Ishikawa (cell line): ENCODE measurements around the gene C6.

Source experiments
- CEBPB ChIP-seq: IDR thresholded peaks from 2 replicates; pipeline ENCODE4 v1.6.1; 2012
- CREB1 ChIP-seq: IDR thresholded peaks from 2 replicates; pipeline ENCODE4 v1.6.1; 2012; ENCODE audit warnings: low read depth
- EGR1 ChIP-seq: IDR thresholded peaks from 2 replicates; pipeline ENCODE4 v1.6.1; 2012
- EP300 ChIP-seq: IDR thresholded peaks from 2 replicates; pipeline ENCODE4 v1.6.1; 2012; ENCODE audit warnings: borderline replicate concordance
- FOXM1 ChIP-seq: IDR thresholded peaks from 2 replicates; pipeline ENCODE4 v1.6.1; 2012; ENCODE audit warnings: low read depth, borderline replicate concordance
- NFIC ChIP-seq: IDR thresholded peaks from 2 replicates; pipeline ENCODE4 v1.6.1; 2012
- RAD21 ChIP-seq: IDR thresholded peaks from 2 replicates; pipeline ENCODE4 v1.6.1; 2012; ENCODE audit warnings: low read depth
- TAF1 ChIP-seq: IDR thresholded peaks from 2 replicates; pipeline ENCODE4 v1.6.1; 2012; ENCODE audit warnings: low read depth, mild to moderate bottlenecking
- TCF12 ChIP-seq: IDR thresholded peaks from 2 replicates; pipeline ENCODE4 v1.6.1; 2012; ENCODE audit warnings: low read depth
- TEAD4 ChIP-seq: IDR thresholded peaks from 2 replicates; pipeline ENCODE4 v1.6.1; 2012
- TF ChIP-seq, protein P1 (sequence below): IDR thresholded peaks from 2 replicates; pipeline ENCODE4 v1.6.1; 2012
- TF ChIP-seq, protein P2 (sequence below): IDR thresholded peaks from 2 replicates; pipeline ENCODE4 v1.6.1; 2012
- TF ChIP-seq, protein P3 (sequence below): IDR thresholded peaks from 2 replicates; pipeline ENCODE4 v1.6.1; 2012; ENCODE audit warnings: low read depth, mild to moderate bottlenecking

DNA sequence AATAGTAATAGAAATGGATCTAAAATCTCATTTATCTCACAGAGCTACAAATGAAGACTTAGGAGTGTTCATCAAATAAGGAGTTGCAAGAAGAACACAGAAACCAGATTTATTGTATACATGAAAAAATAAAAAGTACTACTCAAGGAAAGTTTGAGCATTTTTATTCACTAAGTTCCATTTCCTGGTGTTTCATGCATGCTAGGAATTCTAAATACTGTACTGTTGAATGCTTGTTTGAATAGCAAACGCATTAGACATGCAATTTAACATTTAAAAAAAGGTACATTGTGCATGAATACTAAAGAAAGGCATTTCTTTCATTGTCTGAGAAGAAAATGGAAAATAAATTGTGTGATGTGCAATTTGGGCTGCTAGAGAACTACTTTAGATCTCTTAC, 52.1 kb downstream of the C6 start:
- TF ChIP-seq TAF1 = no peak
- TF ChIP-seq CEBPB = no peak
- no peak for TF ChIP-seq TCF12
- TF ChIP-seq, protein P1, sequence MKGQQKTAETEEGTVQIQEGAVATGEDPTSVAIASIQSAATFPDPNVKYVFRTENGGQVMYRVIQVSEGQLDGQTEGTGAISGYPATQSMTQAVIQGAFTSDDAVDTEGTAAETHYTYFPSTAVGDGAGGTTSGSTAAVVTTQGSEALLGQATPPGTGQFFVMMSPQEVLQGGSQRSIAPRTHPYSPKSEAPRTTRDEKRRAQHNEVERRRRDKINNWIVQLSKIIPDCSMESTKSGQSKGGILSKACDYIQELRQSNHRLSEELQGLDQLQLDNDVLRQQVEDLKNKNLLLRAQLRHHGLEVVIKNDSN = no peak
- TF ChIP-seq NFIC = no peak
- TF ChIP-seq, protein P2, sequence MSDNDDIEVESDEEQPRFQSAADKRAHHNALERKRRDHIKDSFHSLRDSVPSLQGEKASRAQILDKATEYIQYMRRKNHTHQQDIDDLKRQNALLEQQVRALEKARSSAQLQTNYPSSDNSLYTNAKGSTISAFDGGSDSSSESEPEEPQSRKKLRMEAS = no peak
- TF ChIP-seq RAD21 = no peak
- TF ChIP-seq EP300 = peak; percentile 38; the same call in 1 of the 2 replicates
- TF ChIP-seq EGR1 = no peak
- TF ChIP-seq, protein P3, sequence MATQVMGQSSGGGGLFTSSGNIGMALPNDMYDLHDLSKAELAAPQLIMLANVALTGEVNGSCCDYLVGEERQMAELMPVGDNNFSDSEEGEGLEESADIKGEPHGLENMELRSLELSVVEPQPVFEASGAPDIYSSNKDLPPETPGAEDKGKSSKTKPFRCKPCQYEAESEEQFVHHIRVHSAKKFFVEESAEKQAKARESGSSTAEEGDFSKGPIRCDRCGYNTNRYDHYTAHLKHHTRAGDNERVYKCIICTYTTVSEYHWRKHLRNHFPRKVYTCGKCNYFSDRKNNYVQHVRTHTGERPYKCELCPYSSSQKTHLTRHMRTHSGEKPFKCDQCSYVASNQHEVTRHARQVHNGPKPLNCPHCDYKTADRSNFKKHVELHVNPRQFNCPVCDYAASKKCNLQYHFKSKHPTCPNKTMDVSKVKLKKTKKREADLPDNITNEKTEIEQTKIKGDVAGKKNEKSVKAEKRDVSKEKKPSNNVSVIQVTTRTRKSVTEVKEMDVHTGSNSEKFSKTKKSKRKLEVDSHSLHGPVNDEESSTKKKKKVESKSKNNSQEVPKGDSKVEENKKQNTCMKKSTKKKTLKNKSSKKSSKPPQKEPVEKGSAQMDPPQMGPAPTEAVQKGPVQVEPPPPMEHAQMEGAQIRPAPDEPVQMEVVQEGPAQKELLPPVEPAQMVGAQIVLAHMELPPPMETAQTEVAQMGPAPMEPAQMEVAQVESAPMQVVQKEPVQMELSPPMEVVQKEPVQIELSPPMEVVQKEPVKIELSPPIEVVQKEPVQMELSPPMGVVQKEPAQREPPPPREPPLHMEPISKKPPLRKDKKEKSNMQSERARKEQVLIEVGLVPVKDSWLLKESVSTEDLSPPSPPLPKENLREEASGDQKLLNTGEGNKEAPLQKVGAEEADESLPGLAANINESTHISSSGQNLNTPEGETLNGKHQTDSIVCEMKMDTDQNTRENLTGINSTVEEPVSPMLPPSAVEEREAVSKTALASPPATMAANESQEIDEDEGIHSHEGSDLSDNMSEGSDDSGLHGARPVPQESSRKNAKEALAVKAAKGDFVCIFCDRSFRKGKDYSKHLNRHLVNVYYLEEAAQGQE = no peak
- TF ChIP-seq FOXM1 = peak; percentile 23; the same call in 1 of the 2 replicates
- TF ChIP-seq TEAD4 = peak; percentile 66; the same call in 1 of the 2 replicates
- TF ChIP-seq CREB1 = no peak
